Upper lobe of left lung (tissue), 4 donors: ENCODE data around the gene KLC3.

Experiments
- EP300 ChIP-seq, 4 donors: sonication (generic); formaldehyde crosslinking; IDR thresholded peaks; one replicate each; pipeline ENCODE4 v1.5.1; 2017; ENCODE audit warnings: antibody characterized with exemption in 4 of 4, control low read depth in 2 of 4
- POLR2A ChIP-seq, 4 donors: fragments of 450-650 bp; IDR thresholded peaks; one replicate each; pipeline ENCODE4 v1.5.1; 2016 to 2017; ENCODE audit warnings: antibody characterized with exemption in 4 of 4, mild to moderate bottlenecking in 2 of 4
- TF ChIP-seq, protein P1 (sequence below), 6 experiments: fragments of 450-650 bp in 4 of 6; fragments of 200-600 bp in 2 of 6; sonication (generic) in 2 of 6; IDR thresholded peaks; one replicate each; pipeline ENCODE4 v1.5.1; 2016 to 2019; ENCODE audit warnings: antibody characterized with exemption in 6 of 6

DNA sequence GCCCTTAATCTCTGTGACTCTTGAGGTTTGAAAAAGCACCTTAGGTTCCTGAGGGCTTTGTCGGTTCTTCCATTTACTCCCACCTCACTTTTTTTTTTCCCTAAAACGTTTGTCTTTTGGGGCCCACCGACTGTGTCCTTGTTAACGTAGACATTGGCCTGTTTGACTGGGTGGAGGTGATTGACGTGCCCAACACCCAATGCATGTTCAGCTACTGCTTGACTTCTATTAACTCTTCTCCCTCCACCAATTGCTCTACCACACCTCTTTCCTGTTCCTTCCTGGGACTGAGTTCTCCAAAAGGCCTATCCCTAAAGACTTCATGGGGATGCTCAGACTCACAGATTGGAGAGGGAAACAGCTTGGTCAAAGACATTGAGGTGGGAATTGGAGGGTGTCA is 35.1 kb upstream of the KLC3 start:
- TF ChIP-seq, protein P1, sequence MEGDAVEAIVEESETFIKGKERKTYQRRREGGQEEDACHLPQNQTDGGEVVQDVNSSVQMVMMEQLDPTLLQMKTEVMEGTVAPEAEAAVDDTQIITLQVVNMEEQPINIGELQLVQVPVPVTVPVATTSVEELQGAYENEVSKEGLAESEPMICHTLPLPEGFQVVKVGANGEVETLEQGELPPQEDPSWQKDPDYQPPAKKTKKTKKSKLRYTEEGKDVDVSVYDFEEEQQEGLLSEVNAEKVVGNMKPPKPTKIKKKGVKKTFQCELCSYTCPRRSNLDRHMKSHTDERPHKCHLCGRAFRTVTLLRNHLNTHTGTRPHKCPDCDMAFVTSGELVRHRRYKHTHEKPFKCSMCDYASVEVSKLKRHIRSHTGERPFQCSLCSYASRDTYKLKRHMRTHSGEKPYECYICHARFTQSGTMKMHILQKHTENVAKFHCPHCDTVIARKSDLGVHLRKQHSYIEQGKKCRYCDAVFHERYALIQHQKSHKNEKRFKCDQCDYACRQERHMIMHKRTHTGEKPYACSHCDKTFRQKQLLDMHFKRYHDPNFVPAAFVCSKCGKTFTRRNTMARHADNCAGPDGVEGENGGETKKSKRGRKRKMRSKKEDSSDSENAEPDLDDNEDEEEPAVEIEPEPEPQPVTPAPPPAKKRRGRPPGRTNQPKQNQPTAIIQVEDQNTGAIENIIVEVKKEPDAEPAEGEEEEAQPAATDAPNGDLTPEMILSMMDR (IDR thresholded peaks at IDR 0.05): no peak
- TF ChIP-seq POLR2A (IDR thresholded peaks at IDR 0.05) (no peak), EP300 (IDR thresholded peaks at IDR 0.05) (no peak)
